Cardiac muscle cell (in vitro differentiated cells and primary cell): ENCODE results near the gene PI4K2A. TPM values are rescaled to one million over a fixed set of nuclear protein-coding genes. Genes with fewer than 3 reads are reported as not detected.
"Not testable (repeated sequence)": the region's sequence is repeated elsewhere in the genome, so short reads cannot be mapped to it uniquely, and the experiment has no call there.

Experiments
- DNase-seq, 2 donors: peaks; one replicate each; pipeline versions ENCODE4 v3.0.0 to v3.0.0-alpha.2; 2010 to 2017; ENCODE audit warnings: low read depth in 1 of 2, low spot score in 1 of 2
- H3K27ac ChIP-seq: fragments of 200-600 bp; sonication (generic); 2 replicates; pipeline ENCODE4 v1.5.1; 2016
- H3K27me3 ChIP-seq: fragments of 200-600 bp; sonication (generic); 2 replicates; pipeline ENCODE4 v1.6.0; 2016; ENCODE audit warnings: control low read depth
- H3K36me3 ChIP-seq: fragments of 200-600 bp; sonication (generic); 2 replicates; pipeline ENCODE4 v1.5.1; 2016; ENCODE audit warnings: control low read depth
- H3K4me1 ChIP-seq: fragments of 200-600 bp; sonication (generic); 2 replicates; pipeline ENCODE4 v1.8.1; 2017; ENCODE audit warnings: low read depth, mild to moderate bottlenecking, mixed run types
- H3K4me3 ChIP-seq: fragments of 200-600 bp; sonication (generic); 2 replicates; pipeline ENCODE4 v1.5.1; 2016; ENCODE audit warnings: mild to moderate bottlenecking
- H3K9me3 ChIP-seq: fragments of 200-600 bp; sonication (generic); 2 replicates; pipeline ENCODE4 v1.5.1; 2017; ENCODE audit warnings: low read depth, mild to moderate bottlenecking, control low read depth
- CTCF ChIP-seq: IDR thresholded peaks from 2 replicates; pipeline ENCODE4 v1.5.1; 2012; ENCODE audit warnings: low read depth, mild to moderate bottlenecking, low read length
- polyA plus RNA-seq: library from polyadenylated mRNA; unstranded; fragments of >200 nt; fragmentation: Nextera tagmentation; extraction: Ambion mirVana; gene quantifications from 2 replicates; pipeline ENCODE4 v1.2.1, GENCODE V29; 2016
- total RNA-seq: library from RNA; depleted of rRNA; stranded (reverse); fragments of >200 nt; gene quantifications from 2 replicates; pipeline ENCODE4 v1.2.3, GENCODE V29; 2016

PI4K2A gene
- total and polyA plus RNA-seq, 2 experiments from 2014 or later, result 19.7 to 20.1 TPM

DNA sequence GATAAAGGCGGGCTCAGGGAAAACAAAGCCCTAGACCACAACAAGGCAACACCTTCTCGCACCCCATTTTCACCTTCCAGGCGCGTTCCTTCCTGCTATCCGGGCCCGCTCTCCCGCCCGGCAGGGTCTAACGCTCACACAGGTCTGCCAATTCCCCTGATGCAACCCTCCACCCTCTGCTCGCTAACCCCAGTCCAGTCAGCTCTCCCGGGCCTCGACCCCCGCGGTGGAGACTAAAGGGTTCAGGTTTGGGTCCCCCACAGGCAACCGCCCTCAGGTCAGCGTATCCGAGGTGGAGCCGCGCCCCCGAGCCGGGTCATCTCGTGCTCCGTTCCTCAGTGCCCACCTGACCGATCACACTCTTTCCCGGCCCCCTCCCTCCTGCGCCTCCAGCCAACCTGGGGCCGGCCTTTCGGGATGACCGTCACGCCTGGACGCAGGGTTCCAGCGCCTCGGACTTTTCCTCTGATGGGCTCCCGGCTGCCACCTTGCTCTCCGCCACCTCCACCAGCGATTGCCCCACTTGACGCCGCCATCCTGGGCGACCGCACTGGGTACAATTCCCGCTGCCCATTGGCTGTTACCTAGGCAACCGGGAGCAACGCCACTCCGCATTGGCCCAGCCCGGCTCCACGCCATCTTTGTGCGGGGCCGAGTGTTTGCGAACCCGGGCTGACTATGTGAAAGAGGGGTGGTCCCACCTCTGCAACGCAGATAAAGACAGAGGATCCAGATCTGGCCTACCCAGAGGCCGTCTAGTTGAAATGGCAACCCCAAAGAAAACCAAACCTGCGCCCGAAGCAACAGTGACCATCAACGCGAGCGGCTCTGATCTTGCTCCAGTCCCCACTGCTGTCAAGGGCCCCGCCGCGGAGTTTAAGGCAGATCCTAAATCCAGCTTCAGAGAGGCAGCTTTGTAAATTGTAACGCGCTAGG, 7.3 kb upstream of the PI4K2A start, which contains the start of gene MORN4:
Gene MORN4 (minus strand): TSS at position 552 of the 936 bp plus-strand sequence. CDS start 13,847 bp downstream, outside the sequence.
- DNase-seq, result peak; percentile 94 to 96
- Histone ChIP-seq H3K9me3 (no peaks in the 10 kb centered on the region), H3K4me1 (no peaks in the 10 kb centered on the region), H3K27ac (peak within 1 kb of the TSS; percentile 83), H3K36me3 (no peaks in the 10 kb centered on the region), H3K27me3 (no peaks in the 10 kb centered on the region), H3K4me3 (peak within 1 kb of the TSS; percentile 56)
- no peak for TF ChIP-seq CTCF

DNA sequence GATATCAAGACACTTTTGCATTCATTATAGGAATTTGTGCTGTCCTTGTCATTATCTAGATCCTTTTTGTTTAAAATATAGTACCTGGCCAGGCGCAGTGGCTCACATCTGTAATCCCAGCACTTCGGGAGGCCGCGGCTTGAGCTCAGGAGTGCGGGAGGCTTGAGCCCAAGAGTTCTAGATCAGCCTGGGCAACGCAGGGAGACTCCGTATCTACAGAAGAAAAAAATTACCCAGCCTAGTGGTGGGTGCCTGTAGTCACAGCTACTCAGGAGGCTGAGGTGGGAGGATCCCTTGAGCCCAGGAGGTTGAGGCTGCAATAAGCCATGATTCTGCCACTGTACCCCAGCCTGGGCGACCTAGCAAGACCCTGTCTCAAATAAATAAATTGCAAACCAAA, 6.5 kb upstream of the PI4K2A start:
- H3K9me3 ChIP-seq, result no peaks in the 10 kb centered on the region
- H3K36me3 ChIP-seq, result no peaks in the 10 kb centered on the region
- H3K27ac ChIP-seq, result peak overlapping the region; percentile 83
- TF ChIP-seq CTCF, result peak; percentile 8
- peak overlapping the region; percentile 56 for H3K4me3 ChIP-seq
- DNase-seq, result peak in 1 of 2 donors; percentile 15
- H3K27me3 ChIP-seq, result no peaks in the 10 kb centered on the region
- no peaks in the 10 kb centered on the region for H3K4me1 ChIP-seq

DNA sequence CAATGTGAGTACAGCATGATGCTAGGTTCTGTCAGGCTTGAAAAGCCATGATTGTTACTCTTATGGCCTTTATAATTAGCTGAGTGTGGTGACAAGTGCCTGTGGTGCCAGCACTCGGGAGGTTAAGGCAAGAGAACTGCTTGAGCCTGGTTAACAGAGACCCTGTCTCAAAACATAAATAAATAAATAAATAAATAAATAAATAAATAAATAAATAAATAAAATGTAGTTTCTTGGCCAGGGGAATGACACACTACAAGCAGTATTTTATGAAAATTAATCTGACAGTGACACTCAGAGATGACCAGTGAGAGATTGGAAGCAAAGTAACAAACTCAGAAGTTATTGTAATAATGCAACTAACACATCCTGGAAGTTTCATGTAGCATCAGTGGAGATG, 4.9 kb upstream of the PI4K2A start:
- TF ChIP-seq CTCF, result no peak
- H3K27me3 ChIP-seq, result no peaks in the 10 kb centered on the region
- H3K36me3 ChIP-seq, result no peaks in the 10 kb centered on the region
- no peaks in the 10 kb centered on the region for H3K9me3 ChIP-seq
- H3K27ac ChIP-seq, result no peak overlapping the region
- H3K4me3 ChIP-seq, result no peak overlapping the region
- DNase-seq, result no peak
- no peaks in the 10 kb centered on the region for H3K4me1 ChIP-seq

DNA sequence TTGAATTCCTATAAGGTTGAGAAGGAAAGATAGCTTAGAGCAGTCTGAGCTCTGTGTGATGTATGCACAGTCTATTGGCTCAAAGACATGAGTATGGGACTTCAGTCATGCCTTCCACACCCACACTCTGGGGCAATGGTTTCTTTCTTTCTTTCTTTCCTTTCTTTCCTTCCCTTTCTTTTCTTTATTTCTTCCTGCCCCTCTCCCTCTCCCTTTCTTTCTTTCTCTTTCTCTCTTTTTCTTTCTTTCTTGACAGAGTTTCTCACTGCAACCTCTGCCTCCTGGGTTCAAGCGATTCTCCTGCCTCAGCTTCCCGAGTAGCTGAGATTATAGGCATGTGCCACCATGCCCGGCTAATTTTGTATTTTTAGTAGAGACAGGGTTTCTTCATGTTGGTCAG, 1.4 kb upstream of the PI4K2A start:
- H3K4me1 ChIP-seq, H3K27me3 ChIP-seq, H3K4me3 ChIP-seq, H3K9me3 ChIP-seq, H3K36me3 ChIP-seq, DNase-seq, H3K27ac ChIP-seq: not testable (repeated sequence)

DNA sequence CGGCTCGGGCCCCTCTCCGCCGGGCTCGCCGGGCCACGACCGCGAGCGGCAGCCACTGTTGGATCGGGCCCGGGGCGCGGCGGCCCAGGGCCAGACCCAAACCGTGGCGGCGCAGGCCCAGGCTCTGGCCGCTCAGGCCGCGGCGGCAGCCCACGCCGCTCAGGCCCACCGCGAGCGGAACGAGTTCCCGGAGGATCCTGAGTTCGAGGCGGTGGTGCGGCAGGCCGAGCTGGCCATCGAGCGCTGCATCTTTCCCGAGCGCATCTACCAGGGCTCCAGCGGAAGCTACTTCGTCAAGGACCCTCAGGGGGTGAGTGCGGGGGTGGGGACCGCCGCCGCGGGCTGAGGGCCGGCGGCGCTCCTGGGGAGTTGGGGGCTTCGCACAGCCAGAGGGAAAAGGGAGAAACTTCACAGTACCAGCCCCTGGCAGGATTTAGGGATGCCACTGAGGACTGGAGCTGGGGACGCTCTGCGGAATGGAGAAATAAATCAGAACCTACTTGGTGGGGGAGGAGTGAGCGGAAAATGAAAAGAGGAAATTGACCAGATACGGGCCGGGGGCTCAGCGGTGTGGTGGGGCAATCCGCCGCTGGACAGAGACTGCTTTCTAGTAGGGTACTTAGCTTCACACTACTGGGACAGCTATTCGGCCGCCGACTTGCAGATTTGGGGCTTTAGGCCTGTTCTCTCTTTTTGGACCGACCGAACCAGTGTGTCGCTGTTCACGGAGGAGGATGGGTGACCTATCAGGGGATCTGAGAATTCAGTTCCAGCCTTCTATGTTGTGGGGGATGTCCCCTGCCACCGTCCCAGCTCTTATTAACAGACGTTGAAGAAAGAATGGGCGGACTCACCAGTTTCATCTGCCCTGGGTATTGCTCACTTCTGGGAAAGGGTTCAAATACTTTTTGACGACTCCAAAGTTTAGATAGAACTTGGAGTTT, 669 bp downstream of the PI4K2A start:
- no peak for TF ChIP-seq CTCF
- Histone ChIP-seq H3K4me1 (peaks cover 5% of the 10 kb centered on the region), H3K9me3 (no peaks in the 10 kb centered on the region), H3K27ac (peak overlapping the region; percentile 89), H3K36me3 (no peaks in the 10 kb centered on the region), H3K4me3 (peak overlapping the region; percentile 70), H3K27me3 (no peaks in the 10 kb centered on the region)
- peak; percentile 50 to 51 for DNase-seq

DNA sequence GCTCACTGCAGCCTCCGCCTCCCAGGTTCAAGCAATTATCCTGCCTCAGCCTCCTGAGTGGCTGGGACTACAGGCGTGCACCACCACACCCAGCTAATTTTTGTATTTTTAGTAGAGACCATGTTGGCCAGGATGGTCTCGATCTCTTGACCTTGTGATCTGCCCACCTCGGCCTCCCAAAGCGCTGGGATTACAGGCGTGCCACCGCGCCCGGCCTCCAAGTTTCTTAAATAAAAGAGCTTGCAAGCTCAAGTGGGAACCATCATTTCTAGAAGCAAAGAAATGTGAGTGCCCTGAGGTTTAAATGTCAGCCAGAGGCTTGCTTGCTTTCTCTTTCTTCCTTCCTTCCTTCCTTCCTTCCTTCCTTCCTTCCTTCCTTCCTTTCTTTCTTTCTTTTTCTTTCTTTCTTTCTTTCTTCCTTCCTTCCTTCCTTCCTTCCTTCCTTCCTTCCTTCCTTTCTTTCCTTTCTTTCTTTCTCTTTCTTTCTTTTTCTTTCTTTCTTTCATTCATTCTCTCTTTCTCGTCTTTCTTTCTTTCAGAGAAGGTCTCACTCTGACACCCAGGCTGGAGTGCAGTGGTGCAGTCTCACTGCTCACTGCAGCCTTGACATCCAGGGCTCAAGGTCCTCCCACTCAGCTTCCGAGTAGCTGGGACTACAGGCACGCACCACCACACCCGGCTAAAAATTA, 2.1 kb downstream of the PI4K2A start:
- H3K27me3 ChIP-seq, H3K9me3 ChIP-seq, H3K4me1 ChIP-seq, H3K27ac ChIP-seq, H3K4me3 ChIP-seq, DNase-seq, H3K36me3 ChIP-seq: not testable (repeated sequence)
